ENCODE results near the gene TAGLN3.

Gene TAGLN3

DNA sequence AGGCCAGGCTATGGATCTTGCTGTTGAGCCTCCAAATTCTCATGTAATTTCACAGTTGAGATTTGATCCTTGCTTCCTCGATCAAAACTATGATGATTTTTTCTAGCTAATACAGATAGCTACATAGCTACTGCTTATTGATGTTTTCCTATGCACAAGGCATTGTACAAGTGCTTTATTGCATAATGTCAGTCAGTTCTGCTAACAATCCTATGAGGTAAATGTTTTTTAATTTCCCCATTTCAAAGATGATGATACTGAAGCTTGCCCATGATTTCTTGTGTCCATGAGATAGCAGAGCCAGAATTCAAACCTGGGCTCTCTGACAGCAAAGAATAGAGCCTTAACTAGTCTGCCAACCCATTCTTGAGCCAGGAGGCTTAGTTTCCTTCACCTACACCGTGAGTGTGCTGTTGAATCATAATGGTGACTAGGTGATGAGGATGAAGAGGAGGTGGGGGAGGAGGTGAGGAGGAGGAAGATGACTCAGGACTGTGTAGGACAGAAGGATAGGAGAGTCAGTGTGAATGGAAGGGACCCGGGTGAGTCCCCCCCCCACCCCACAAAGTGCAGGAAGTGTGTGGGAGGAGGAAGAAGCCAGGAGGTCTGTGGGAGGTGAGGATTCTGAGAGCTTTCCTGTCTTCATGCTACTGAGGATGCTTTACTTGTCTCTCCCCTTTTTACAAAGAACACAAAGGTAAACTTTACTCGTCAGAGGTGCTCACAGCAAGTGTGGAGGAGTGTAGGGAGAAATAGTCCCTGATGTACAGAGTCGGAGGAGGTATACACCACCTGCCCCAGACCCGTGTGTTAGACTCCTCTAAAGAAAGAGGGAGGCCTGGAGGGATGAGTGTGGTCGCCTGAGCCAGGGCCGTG, 3.6 kb downstream of the TAGLN3 start:
- TF ChIP-seq, protein P1, sequence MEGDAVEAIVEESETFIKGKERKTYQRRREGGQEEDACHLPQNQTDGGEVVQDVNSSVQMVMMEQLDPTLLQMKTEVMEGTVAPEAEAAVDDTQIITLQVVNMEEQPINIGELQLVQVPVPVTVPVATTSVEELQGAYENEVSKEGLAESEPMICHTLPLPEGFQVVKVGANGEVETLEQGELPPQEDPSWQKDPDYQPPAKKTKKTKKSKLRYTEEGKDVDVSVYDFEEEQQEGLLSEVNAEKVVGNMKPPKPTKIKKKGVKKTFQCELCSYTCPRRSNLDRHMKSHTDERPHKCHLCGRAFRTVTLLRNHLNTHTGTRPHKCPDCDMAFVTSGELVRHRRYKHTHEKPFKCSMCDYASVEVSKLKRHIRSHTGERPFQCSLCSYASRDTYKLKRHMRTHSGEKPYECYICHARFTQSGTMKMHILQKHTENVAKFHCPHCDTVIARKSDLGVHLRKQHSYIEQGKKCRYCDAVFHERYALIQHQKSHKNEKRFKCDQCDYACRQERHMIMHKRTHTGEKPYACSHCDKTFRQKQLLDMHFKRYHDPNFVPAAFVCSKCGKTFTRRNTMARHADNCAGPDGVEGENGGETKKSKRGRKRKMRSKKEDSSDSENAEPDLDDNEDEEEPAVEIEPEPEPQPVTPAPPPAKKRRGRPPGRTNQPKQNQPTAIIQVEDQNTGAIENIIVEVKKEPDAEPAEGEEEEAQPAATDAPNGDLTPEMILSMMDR (IDR thresholded peaks at IDR 0.05; ENCODE audit: borderline replicate concordance, insufficient read depth, low read depth, low read length), result no peak
- no peak overlapping the region for H3K4me3 ChIP-seq (ENCODE audit: low read depth, low read length)

DNA sequence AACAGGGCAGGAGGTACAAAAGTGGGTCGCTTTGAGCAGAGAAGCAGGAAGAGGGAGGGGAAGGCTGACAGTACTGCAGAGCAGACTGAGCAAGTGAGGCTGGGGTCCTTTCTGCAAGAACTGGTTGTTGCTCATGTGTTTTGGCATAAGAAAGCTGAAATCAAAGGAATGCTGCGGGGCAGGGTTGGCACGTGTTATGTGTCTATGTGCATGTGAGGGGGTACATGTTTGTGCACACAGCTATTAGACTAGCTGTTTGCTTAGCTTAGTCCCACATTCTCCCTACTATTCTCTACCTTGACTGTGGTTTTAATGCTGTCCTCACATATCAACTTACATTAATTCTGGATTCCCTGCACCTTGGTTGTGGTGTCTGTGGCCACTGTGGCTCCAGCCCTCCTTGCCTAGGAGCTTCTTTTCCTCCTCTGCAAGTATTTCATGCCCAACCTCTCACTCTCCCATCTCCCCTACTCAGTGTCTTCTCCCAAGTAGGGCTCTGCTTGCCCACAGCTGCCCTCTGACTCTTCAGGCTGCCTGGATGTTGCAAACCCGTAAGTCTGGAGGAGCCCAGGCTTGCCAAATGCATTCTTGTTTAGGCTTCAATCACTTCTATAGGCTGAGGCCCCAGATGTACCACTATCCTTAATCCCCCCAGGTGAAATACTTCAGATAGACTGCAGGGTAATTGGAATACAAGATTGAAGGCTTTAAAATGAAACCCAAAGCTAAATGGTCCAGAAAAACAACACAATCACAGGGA, 4.8 kb downstream of the TAGLN3 start:
- no peak overlapping the region for H3K4me3 ChIP-seq (ENCODE audit: low read depth, low read length)
- TF ChIP-seq, protein P1 (IDR thresholded peaks at IDR 0.05; ENCODE audit: borderline replicate concordance, insufficient read depth, low read depth, low read length), result no peak

DNA sequence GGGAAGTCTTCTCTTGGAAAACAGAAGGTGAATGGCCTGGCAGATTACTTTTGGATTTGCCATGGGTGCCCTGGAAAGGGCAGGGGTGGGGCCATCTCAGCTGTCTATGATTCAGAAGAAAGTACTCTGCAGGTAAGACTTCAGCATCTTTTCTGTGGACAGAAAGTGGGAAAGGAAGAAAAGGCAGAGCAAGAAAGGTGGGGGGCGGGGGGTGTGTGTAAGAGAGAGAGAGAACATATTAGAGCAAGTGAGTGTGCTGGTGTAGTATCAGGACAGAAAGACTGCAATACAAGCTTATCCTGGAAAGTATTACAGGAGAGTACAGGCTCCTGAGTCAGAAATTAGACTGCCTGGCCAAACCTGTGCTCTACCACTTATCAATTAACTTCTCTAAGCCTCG, 5.5 kb downstream of the TAGLN3 start:
- TF ChIP-seq, protein P1 (IDR thresholded peaks at IDR 0.05; ENCODE audit: borderline replicate concordance, insufficient read depth, low read depth, low read length), result no peak
- H3K4me3 ChIP-seq (ENCODE audit: low read depth, low read length), result no peak overlapping the region

DNA sequence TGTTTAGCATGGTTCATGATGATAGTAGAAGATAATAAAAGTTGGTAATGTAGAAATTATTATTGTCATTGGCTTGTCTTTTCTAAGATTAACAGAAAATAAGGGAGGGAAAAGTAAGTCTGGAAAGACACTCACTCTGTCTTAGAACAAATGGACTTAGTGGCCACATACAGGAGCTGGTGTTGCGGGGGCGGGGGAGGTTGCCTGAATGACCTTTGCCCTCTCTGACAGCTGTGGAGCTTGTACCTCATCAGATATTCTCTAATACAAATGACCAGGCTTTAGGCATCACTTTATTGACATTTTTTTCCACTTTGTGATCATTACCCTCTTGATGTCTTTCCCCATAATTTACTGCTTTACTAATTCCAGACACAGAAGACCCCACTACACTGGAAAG, 5.9 kb downstream of the TAGLN3 start:
- H3K4me3 ChIP-seq (ENCODE audit: low read depth, low read length), result no peak overlapping the region
- TF ChIP-seq, protein P1 (IDR thresholded peaks at IDR 0.05; ENCODE audit: borderline replicate concordance, insufficient read depth, low read depth, low read length), result no peak

DNA sequence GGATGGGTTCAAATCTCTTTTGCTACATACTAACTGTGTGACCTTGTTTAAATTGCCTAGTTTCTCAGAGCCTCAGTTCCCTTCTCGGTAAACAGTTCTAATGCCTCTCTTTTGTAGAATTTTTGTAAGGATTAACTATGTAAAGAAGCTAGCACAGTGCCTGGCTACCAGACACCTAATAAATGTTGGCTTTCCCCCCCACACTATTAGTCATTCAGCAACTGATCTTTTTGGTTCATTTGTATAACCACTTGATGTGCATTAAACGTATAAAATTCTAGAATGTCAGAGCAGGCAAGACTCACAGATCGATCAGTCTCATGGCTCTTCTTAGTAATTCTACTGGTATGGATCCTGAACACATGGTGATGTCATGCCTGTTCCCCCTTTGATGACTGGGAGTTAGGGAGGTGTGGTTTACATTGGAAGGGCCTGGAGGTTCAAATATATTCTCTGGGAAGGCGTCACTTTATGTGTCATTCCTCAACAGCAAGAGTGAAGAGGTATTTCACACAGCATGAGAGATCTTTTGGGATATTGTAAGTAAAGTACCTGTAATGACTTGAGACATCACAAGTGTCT, 6.5 kb downstream of the TAGLN3 start:
- no peak overlapping the region for H3K4me3 ChIP-seq (ENCODE audit: low read depth, low read length)
- TF ChIP-seq, protein P1 (IDR thresholded peaks at IDR 0.05; ENCODE audit: borderline replicate concordance, insufficient read depth, low read depth, low read length), result no peak

DNA sequence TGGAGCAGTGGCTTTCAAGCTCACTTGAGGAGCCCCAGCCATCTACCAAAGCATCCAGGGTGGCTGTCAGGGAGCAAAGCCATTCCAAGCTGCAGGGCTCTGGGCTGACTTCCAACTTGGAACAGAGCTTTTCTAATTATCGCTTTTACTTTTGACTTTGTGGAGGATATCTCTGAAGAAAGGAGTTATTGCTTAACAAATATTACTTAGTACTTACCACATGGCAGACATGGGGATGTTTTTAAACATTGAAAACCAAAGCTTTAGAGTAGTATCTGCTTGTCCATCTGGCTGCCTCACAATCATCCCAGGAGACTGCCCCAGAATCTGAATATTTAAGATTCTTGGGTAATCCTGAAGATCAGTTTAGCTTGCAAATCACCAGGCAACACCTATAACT, 8.9 kb downstream of the TAGLN3 start:
- no peak overlapping the region for H3K4me3 ChIP-seq (ENCODE audit: low read depth, low read length)
- TF ChIP-seq, protein P1 (IDR thresholded peaks at IDR 0.05; ENCODE audit: borderline replicate concordance, insufficient read depth, low read depth, low read length), result no peak
